BE2C (cell line): ENCODE measurements around the gene RBM47.

Source experiments
- DNase-seq: peaks from one replicate; pipeline ENCODE4 v3.0.0-alpha.2; 2020
- H3K27me3 ChIP-seq: fragments of 250-450 bp; sonication (Bioruptor Pico); 2 replicates; pipeline ENCODE4 v1.5.1; 2020; ENCODE audit warnings: mild to moderate bottlenecking
- H3K36me3 ChIP-seq: fragments of 250-450 bp; sonication (Bioruptor Pico); 2 replicates; pipeline ENCODE4 v1.5.1; 2020; ENCODE audit warnings: mild to moderate bottlenecking
- H3K4me1 ChIP-seq: fragments of 250-450 bp; sonication (Bioruptor Pico); 2 replicates; pipeline ENCODE4 v1.5.1; 2020
- H3K4me3 ChIP-seq: 2 replicates; pipeline ENCODE4 v1.5.1; 2011; ENCODE audit warnings: low read depth, low read length
- H3K9me3 ChIP-seq: fragments of 250-450 bp; sonication (Bioruptor Pico); 2 replicates; pipeline ENCODE4 v1.5.1; 2020
- CTCF ChIP-seq: IDR thresholded peaks from 2 replicates; pipeline ENCODE4 v1.5.1; 2012; ENCODE audit warnings: mild to moderate bottlenecking, low read depth, low read length

RBM47 gene

GRCh38 chr4:40506492-40506891 lies 123.2 kb downstream of the RBM47 start:
- no peaks in the 10 kb centered on the region for H3K36me3 ChIP-seq

GRCh38 chr4:40506066-40506465 lies 123.6 kb downstream of the RBM47 start:
- H3K9me3 ChIP-seq: no peaks in the 10 kb centered on the region
- H3K4me1 ChIP-seq: no peaks in the 10 kb centered on the region
- no peaks in the 10 kb centered on the region for H3K27me3 ChIP-seq
- H3K4me3 ChIP-seq: no peak overlapping the region
- DNase-seq: no peak
- H3K36me3 ChIP-seq: no peaks in the 10 kb centered on the region
- TF ChIP-seq CTCF: no peak

More at GRCh38 chr4:40506492-40506891, 123.2 kb downstream of the RBM47 start:
- no peak for TF ChIP-seq CTCF
- no peaks in the 10 kb centered on the region for H3K4me1 ChIP-seq
- no peak overlapping the region for H3K4me3 ChIP-seq
- no peak for DNase-seq
- H3K27me3 ChIP-seq: no peaks in the 10 kb centered on the region
- no peaks in the 10 kb centered on the region for H3K9me3 ChIP-seq

GRCh38 chr4:40502934-40503333 lies 126.7 kb downstream of the RBM47 start:
- DNase-seq: no peak
- Histone ChIP-seq H3K9me3 (no peaks in the 10 kb centered on the region), H3K36me3 (no peaks in the 10 kb centered on the region), H3K4me1 (no peaks in the 10 kb centered on the region), H3K4me3 (no peak overlapping the region), H3K27me3 (no peaks in the 10 kb centered on the region)
- TF ChIP-seq CTCF: no peak

- no peaks in the 10 kb centered on the region for H3K9me3 ChIP-seq
- no peak for DNase-seq
- TF ChIP-seq CTCF: no peak
- no peaks in the 10 kb centered on the region for H3K4me1 ChIP-seq
- H3K27me3 ChIP-seq: no peaks in the 10 kb centered on the region
- no peaks in the 10 kb centered on the region for H3K36me3 ChIP-seq
- H3K4me3 ChIP-seq: no peak overlapping the region
Measured at GRCh38 chr4:40502220-40502619, 127.4 kb downstream of the RBM47 start.

GRCh38 chr4:40500781-40501180 lies 128.9 kb downstream of the RBM47 start:
- no peaks in the 10 kb centered on the region for H3K36me3 ChIP-seq
- no peak for DNase-seq
- no peaks in the 10 kb centered on the region for H3K4me1 ChIP-seq
- no peaks in the 10 kb centered on the region for H3K27me3 ChIP-seq
- no peak overlapping the region for H3K4me3 ChIP-seq
- TF ChIP-seq CTCF: no peak
- H3K9me3 ChIP-seq: no peaks in the 10 kb centered on the region

- Histone ChIP-seq H3K4me1 (no peaks in the 10 kb centered on the region), H3K4me3 (no peak overlapping the region)
- TF ChIP-seq CTCF: no peak
Measured at GRCh38 chr4:40493160-40493559, 136.5 kb downstream of the RBM47 start.

More at GRCh38 chr4:40493160-40493559, 136.5 kb downstream of the RBM47 start:
- no peak for DNase-seq
- Histone ChIP-seq H3K36me3 (no peaks in the 10 kb centered on the region), H3K9me3 (no peaks in the 10 kb centered on the region), H3K27me3 (0 out of 2 replicates have a peak, but pooled peaks cover 8% of the 10 kb centered on the region)
